Measurements from ENCODE around the gene OBP2B. TPM values are rescaled to one million over a fixed set of nuclear protein-coding genes. Genes with fewer than 3 reads are reported as not detected.

Gene OBP2B
- total and polyA plus RNA-seq, 3 donors from 2014 or later: 34.0 to 53.0 (median 35.1) TPM

DNA sequence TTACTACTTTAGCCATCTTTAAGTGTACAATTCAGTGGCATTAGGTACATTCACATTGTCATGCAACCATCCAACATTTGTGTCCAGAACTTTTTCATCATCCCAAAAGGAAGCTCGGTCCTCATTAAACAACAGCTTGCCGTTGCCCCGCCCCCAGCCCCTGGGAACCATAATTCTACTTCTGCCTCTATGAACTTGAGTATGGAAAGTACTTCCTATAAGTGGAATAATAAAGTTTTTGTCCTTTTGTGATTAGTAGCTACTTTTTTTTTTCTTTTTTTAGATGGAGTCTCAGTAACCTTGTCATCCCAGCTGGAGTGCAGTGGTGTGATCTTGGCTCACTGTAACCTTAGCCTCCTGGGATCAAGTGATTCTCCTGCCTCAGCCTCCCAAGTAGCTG, 50.4 kb downstream of the OBP2B start:
- WGBS, 2 donors: 81 to 83% methylated on average over 3 of the region's 3 CpGs
- intact Hi-C loops (cut with DNase I; ENCODE audit: low total_unique reads): no loop called here
- H3K36me3 ChIP-seq (ENCODE audit: low read depth, missing control alignments): no peaks in the 10 kb centered on the region
- H3K9me3 ChIP-seq: no peaks in the 10 kb centered on the region
- no peak for DNase-seq
- H3K27ac ChIP-seq: no peak overlapping the region
- no peak for TF ChIP-seq POLR2A (IDR thresholded peaks at IDR 0.05)
- H3K4me1 ChIP-seq: no peaks in the 10 kb centered on the region
- H3K4me3 ChIP-seq: no peak overlapping the region
- H3K27me3 ChIP-seq: no peaks in the 10 kb centered on the region

Other genes starting within 250 kb of the OBP2B start
- gene GFI1B, start 230.6 kb downstream of the OBP2B start, total RNA-seq: 1 to 10 TPM; 4.3 to 9.7 TPM
- 12.6 TPM for gene GFI1B, start 230.6 kb downstream of the OBP2B start, polyA plus RNA-seq (ENCODE audit: insufficient read depth, low read depth, low replicate concordance)
- gene GTF3C5, start 178.3 kb downstream of the OBP2B start, total RNA-seq: 100 to 1,000 TPM; 109 to 117 TPM
- 66.9 TPM for gene GTF3C5, start 178.3 kb downstream of the OBP2B start, polyA plus RNA-seq (ENCODE audit: insufficient read depth, low read depth, low replicate concordance)
- 1 to 10 TPM; 2.4 to 2.6 TPM for gene CEL, start 147.3 kb downstream of the OBP2B start, total RNA-seq
- 2.1 TPM for gene CEL, start 147.3 kb downstream of the OBP2B start, polyA plus RNA-seq (ENCODE audit: insufficient read depth, low read depth, low replicate concordance)
- gene RALGDS, start 88.0 kb downstream of the OBP2B start, total RNA-seq: 10 to 100 TPM; 32.5 to 42.4 TPM
- 23.0 TPM for gene RALGDS, start 88.0 kb downstream of the OBP2B start, polyA plus RNA-seq (ENCODE audit: insufficient read depth, low read depth, low replicate concordance)
- gene GBGT1, start 45.3 kb downstream of the OBP2B start, total RNA-seq: 10 to 100 TPM in 1 of 2 donors, 1 to 10 TPM in 1; 5.6 to 11.2 TPM
- gene GBGT1, start 45.3 kb downstream of the OBP2B start, polyA plus RNA-seq (ENCODE audit: insufficient read depth, low read depth, low replicate concordance): 4.0 TPM
- gene ABO, start 66.0 kb upstream of the OBP2B start, total RNA-seq: 10 to 100 TPM; 25.6 to 31.1 TPM
- 10.4 TPM for gene ABO, start 66.0 kb upstream of the OBP2B start, polyA plus RNA-seq (ENCODE audit: insufficient read depth, low read depth, low replicate concordance)
- gene SURF6, start 126.9 kb upstream of the OBP2B start, total RNA-seq: 10 to 100 TPM; 28.5 to 36.0 TPM
- 19.8 TPM for gene SURF6, start 126.9 kb upstream of the OBP2B start, polyA plus RNA-seq (ENCODE audit: insufficient read depth, low read depth, low replicate concordance)
- gene MED22, start 138.9 kb upstream of the OBP2B start, total RNA-seq: 10 to 100 TPM; 25.9 to 29.3 TPM
- 20.2 TPM for gene MED22, start 138.9 kb upstream of the OBP2B start, polyA plus RNA-seq (ENCODE audit: insufficient read depth, low read depth, low replicate concordance)
- gene RPL7A, start 139.0 kb upstream of the OBP2B start, total RNA-seq: 1,000 to 10,000 TPM in 1 of 2 donors, 100 to 1,000 TPM in 1; 856 to 1,453 TPM
- gene RPL7A, start 139.0 kb upstream of the OBP2B start, polyA plus RNA-seq (ENCODE audit: insufficient read depth, low read depth, low replicate concordance): 1,924 TPM
- gene SURF1, start 147.2 kb upstream of the OBP2B start, total RNA-seq: 10 to 100 TPM; 51.4 to 58.9 TPM
- gene SURF1, start 147.2 kb upstream of the OBP2B start, polyA plus RNA-seq (ENCODE audit: insufficient read depth, low read depth, low replicate concordance): 71.0 TPM
- gene SURF2, start 147.3 kb upstream of the OBP2B start, total RNA-seq: 100 to 1,000 TPM; 103 to 121 TPM
- 160 TPM for gene SURF2, start 147.3 kb upstream of the OBP2B start, polyA plus RNA-seq (ENCODE audit: insufficient read depth, low read depth, low replicate concordance)
- 100 to 1,000 TPM; 150 to 151 TPM for gene SURF4, start 166.8 kb upstream of the OBP2B start, total RNA-seq
- 163 TPM for gene SURF4, start 166.8 kb upstream of the OBP2B start, polyA plus RNA-seq (ENCODE audit: insufficient read depth, low read depth, low replicate concordance)
- 10 to 100 TPM in 1 of 2 donors, 1 to 10 TPM in 1; 8.4 to 20.9 TPM for gene STKLD1, start 167.1 kb upstream of the OBP2B start, total RNA-seq
- gene STKLD1, start 167.1 kb upstream of the OBP2B start, polyA plus RNA-seq (ENCODE audit: insufficient read depth, low read depth, low replicate concordance): 33.1 TPM
- 10 to 100 TPM; 31.4 to 31.5 TPM for gene REXO4, start 208.8 kb upstream of the OBP2B start, total RNA-seq
- gene REXO4, start 208.8 kb upstream of the OBP2B start, polyA plus RNA-seq (ENCODE audit: insufficient read depth, low read depth, low replicate concordance): 36.7 TPM
- gene ADAMTS13, start 213.1 kb upstream of the OBP2B start, total RNA-seq: 10 to 100 TPM; 15.4 to 21.2 TPM
- 15.6 TPM for gene ADAMTS13, start 213.1 kb upstream of the OBP2B start, polyA plus RNA-seq (ENCODE audit: insufficient read depth, low read depth, low replicate concordance)

Measured in testis (tissue), 3 donors.